ENCODE data around the gene ANAPC16. TPM values are rescaled to one million over a fixed set of nuclear protein-coding genes. Genes with fewer than 3 reads are reported as not detected.

The ANAPC16 gene
- total and polyA plus RNA-seq, 2 experiments from 2014 or later = 77.5 to 126 TPM

GRCh38 chr10:72186982-72187330 is 28.9 kb upstream of the ANAPC16 start:
- DNase-seq (ENCODE audit: low spot score) (no peak), ATAC-seq (no peak)
- no peaks in the 10 kb centered on the region for H3K27me3 Mint-ChIP-seq (ENCODE audit: insufficient read depth, low read depth, poor library complexity)
- no peak overlapping the region for H3K4me2 ChIP-seq
- H3K79me2 ChIP-seq (replicated peaks; ENCODE audit: insufficient read depth) = no peaks in the 10 kb centered on the region
- H4K20me1 ChIP-seq (replicated peaks; ENCODE audit: insufficient read depth) = no peaks in the 10 kb centered on the region
- no peak overlapping the region for H3K27ac Mint-ChIP-seq
- H3K4me1 ChIP-seq (ENCODE audit: insufficient read depth) = no peaks in the 10 kb centered on the region
- TF ChIP-seq, protein P1, sequence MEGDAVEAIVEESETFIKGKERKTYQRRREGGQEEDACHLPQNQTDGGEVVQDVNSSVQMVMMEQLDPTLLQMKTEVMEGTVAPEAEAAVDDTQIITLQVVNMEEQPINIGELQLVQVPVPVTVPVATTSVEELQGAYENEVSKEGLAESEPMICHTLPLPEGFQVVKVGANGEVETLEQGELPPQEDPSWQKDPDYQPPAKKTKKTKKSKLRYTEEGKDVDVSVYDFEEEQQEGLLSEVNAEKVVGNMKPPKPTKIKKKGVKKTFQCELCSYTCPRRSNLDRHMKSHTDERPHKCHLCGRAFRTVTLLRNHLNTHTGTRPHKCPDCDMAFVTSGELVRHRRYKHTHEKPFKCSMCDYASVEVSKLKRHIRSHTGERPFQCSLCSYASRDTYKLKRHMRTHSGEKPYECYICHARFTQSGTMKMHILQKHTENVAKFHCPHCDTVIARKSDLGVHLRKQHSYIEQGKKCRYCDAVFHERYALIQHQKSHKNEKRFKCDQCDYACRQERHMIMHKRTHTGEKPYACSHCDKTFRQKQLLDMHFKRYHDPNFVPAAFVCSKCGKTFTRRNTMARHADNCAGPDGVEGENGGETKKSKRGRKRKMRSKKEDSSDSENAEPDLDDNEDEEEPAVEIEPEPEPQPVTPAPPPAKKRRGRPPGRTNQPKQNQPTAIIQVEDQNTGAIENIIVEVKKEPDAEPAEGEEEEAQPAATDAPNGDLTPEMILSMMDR (conservative IDR thresholded peaks at IDR 0.05; ENCODE audit: low read depth in 2 of 2) = no peak
- no peak for TF ChIP-seq EZH2 (IDR thresholded peaks at IDR 0.05; ENCODE audit: low read depth, unreplicated experiment)
- TF ChIP-seq NANOG (IDR thresholded peaks at IDR 0.05; ENCODE audit: borderline replicate concordance) = no peak
- no peak for TF ChIP-seq CREB1 (CRISPR knock-in tag; IDR thresholded peaks at IDR 0.05; ENCODE audit: low read depth)
- TF ChIP-seq, protein P2, sequence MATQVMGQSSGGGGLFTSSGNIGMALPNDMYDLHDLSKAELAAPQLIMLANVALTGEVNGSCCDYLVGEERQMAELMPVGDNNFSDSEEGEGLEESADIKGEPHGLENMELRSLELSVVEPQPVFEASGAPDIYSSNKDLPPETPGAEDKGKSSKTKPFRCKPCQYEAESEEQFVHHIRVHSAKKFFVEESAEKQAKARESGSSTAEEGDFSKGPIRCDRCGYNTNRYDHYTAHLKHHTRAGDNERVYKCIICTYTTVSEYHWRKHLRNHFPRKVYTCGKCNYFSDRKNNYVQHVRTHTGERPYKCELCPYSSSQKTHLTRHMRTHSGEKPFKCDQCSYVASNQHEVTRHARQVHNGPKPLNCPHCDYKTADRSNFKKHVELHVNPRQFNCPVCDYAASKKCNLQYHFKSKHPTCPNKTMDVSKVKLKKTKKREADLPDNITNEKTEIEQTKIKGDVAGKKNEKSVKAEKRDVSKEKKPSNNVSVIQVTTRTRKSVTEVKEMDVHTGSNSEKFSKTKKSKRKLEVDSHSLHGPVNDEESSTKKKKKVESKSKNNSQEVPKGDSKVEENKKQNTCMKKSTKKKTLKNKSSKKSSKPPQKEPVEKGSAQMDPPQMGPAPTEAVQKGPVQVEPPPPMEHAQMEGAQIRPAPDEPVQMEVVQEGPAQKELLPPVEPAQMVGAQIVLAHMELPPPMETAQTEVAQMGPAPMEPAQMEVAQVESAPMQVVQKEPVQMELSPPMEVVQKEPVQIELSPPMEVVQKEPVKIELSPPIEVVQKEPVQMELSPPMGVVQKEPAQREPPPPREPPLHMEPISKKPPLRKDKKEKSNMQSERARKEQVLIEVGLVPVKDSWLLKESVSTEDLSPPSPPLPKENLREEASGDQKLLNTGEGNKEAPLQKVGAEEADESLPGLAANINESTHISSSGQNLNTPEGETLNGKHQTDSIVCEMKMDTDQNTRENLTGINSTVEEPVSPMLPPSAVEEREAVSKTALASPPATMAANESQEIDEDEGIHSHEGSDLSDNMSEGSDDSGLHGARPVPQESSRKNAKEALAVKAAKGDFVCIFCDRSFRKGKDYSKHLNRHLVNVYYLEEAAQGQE (IDR thresholded peaks at IDR 0.05; ENCODE audit: unreplicated experiment) = no peak
- TF ChIP-seq ZNF462 (CRISPR knock-in tag; IDR thresholded peaks at IDR 0.05) = no peak
- H3K9me2 ChIP-seq (ENCODE audit: insufficient read depth) = no peaks in the 10 kb centered on the region
- H3K4me3 Mint-ChIP-seq = no peak overlapping the region
- 0 out of 2 replicates have a peak, but pooled peaks cover 9% of the 10 kb centered on the region for H3K36me3 ChIP-seq (ENCODE audit: insufficient read depth)
- H3K36me3 Mint-ChIP-seq (ENCODE audit: low read depth) = peaks cover 37% of the 10 kb centered on the region
- peaks cover 15% of the 10 kb centered on the region for H3K9me3 Mint-ChIP-seq
- no peaks in the 10 kb centered on the region for H3F3A ChIP-seq (replicated peaks; ENCODE audit: low read depth)
- no peaks in the 10 kb centered on the region for H3K27me3 ChIP-seq (ENCODE audit: insufficient read depth)
- H3K4me3 ChIP-seq = no peak overlapping the region
- H3K4me1 Mint-ChIP-seq = no peaks in the 10 kb centered on the region
- H3K27ac ChIP-seq (ENCODE audit: low read depth) = no peak overlapping the region; the same call in 1 of the 2 replicates
- no peak overlapping the region for H2AFZ ChIP-seq

All from GM23338 (cell line).